MM.1S (cell line): Measurements from ENCODE around the gene SPATA21.

Experiments
- CTCF ChIP-seq: fragments of 300-600 bp; sonication (generic); IDR thresholded peaks from 2 replicates; pipeline ENCODE4 v1.5.1; 2016; ENCODE audit warnings: antibody characterized with exemption, low read length, mixed read lengths
- EZH2 ChIP-seq: fragments of 300-600 bp; sonication (generic); optimal IDR thresholded peaks from 2 replicates; pipeline ENCODE3; 2017; ENCODE audit warnings: low read depth, mild to moderate bottlenecking, antibody characterized with exemption, low read length, mixed read lengths
- EZH2phosphoT487 ChIP-seq: fragments of 300-600 bp; sonication (generic); IDR thresholded peaks from 2 replicates; pipeline ENCODE4 v1.6.1; 2018; ENCODE audit warnings: antibody characterized with exemption, low read length

- TF ChIP-seq CTCF (no peak), EZH2phosphoT487 (no peak), EZH2 (no peak)
These were observed 50.6 kb downstream of the SPATA21 start for GRCh38 chr1:16386454-16387113.
